GM19023 (cell line): ENCODE results near the gene CALML4.
"Not testable (repeated sequence)": the region's sequence is repeated elsewhere in the genome, so short reads cannot be mapped to it uniquely, and the experiment has no call there.

ENCODE experiments used
- ATAC-seq: cut with Tn5 transposase; IDR thresholded peaks from one replicate; pipeline ENCODE4 v1.9.1; 2021; ENCODE audit warnings: mild to moderate bottlenecking, moderate library complexity; ENCODE audit not compliant: unreplicated experiment

The CALML4 gene

GRCh38 chr15:68225442-68225841 is 20.3 kb upstream of the CALML4 start:
- ATAC-seq = not testable (repeated sequence)

DNA sequence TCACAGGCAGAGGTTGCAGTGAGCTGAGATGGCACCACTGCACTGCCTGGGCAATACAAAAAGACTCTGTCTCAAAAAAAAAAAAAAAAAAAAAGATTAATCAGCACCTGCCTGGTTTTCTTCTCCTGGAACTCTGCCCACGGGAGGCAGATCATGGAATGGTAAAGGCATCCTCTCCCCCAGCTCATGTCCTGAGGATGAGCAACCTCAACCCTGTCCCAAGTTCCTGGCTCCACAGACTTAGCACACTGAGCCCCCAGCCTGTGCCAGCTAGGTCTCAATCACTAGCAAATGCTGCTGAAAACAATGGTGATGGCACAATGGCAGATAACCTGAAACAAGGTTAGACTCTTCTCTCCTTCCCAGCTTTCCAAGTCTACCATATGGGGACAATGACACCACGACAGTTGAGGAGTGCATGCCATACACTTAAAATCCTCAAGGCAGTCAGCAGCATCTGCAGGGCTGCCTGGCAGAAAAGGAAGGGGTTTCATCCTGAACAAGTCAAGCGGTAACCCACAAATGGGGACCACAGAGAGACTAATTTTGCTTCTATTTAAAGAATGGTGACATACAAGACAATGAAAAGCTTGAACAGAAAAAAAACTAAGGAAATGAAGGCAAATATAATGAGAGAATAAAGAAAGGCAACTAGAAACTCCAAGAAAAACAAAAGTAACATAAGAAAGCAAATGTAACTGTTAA is 19.6 kb upstream of the CALML4 start:
- no peak for ATAC-seq

DNA sequence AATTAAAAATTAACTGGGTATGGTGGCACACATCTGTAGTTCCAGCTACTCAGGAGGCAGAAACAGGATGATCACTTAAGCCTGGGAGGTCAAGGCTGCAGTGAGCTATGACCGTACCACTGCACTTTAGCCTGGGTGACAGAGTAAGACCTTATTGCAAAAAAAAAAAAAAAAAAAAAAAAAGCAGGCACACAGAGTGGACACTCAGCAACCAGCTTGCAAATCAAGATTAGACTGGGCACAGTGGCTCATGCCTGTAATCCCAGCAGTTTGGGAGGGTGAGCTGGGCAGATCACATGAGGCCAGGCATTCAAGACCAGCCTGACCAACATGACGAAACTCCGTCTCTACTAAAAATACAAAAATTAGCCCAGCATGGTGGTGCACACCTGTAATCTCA is 19.0 kb upstream of the CALML4 start:
- ATAC-seq = no peak

- ATAC-seq = no peak
These were observed 18.0 kb upstream of the CALML4 start for GRCh38 chr15:68223171-68223570.

GRCh38 chr15:68222432-68222743 is 17.3 kb upstream of the CALML4 start:
- not testable (repeated sequence) for ATAC-seq

- ATAC-seq = not testable (repeated sequence)
These were observed 16.6 kb upstream of the CALML4 start for GRCh38 chr15:68221530-68222431.

GRCh38 chr15:68220967-68221366 is 15.8 kb upstream of the CALML4 start:
- ATAC-seq = no peak

DNA sequence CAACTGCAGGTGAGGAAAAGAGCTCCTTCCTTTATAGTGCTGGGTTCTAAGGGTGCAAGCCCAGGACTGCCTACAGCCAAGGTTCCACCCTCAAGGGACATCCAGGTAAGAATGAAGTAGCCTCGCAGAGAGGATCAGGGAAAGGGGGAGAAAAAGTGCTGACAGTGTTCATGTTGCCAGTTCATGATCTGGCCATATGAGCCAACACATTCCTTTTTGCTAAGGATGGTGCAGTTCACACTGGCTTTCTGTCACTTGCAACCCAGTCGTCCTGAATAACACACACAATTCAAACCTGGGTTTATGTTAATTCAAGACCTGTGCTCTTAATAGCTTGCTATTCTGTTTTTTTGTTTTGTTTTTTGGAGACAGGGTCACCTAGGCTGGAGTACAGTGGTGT is 15.4 kb upstream of the CALML4 start:
- no peak for ATAC-seq

- ATAC-seq = no peak
These were observed 14.0 kb upstream of the CALML4 start for GRCh38 chr15:68218847-68219798.

- ATAC-seq = no peak
These were observed 13.2 kb upstream of the CALML4 start for GRCh38 chr15:68218331-68218730.

DNA sequence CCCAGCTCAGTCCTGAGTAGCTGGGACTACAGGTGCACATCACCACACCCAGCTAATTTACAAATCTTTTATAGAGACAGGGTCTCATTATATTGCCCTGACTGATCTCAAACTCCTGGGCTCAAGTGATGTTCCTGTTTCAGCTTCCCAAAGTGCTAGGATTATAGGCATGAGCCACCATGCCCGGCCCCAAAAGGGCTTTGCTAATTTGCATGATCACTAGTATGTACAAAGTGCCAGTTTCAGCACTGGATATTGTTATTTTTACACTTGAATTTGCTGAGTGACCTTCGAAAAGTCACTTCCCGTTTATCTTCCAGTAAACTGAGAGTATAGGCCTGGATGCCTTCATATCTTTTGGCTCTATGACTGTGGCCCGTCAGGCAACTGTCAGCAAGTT is 12.2 kb upstream of the CALML4 start:
- no peak for ATAC-seq

- no peak for ATAC-seq
These were observed 9.7 kb upstream of the CALML4 start for GRCh38 chr15:68214838-68215254.

- no peak for ATAC-seq
These were observed 9.1 kb upstream of the CALML4 start for GRCh38 chr15:68213991-68214837.

- ATAC-seq = not testable (repeated sequence)
These were observed 8.3 kb upstream of the CALML4 start for GRCh38 chr15:68213491-68213845.

GRCh38 chr15:68211656-68212320 is 6.7 kb upstream of the CALML4 start:
- ATAC-seq = no peak

- no peak for ATAC-seq
These were observed 5.9 kb upstream of the CALML4 start for GRCh38 chr15:68210821-68211655.

GRCh38 chr15:68210409-68210756 is 5.3 kb upstream of the CALML4 start:
- no peak for ATAC-seq

- peak; percentile 43 for ATAC-seq
These were observed 4.7 kb upstream of the CALML4 start for GRCh38 chr15:68209735-68210408.
